Kidney (tissue), 14 donors: ENCODE data around the gene SIM2. TPM values are rescaled to one million over a fixed set of nuclear protein-coding genes. Genes with fewer than 3 reads are reported as not detected.
A peak's percentile ranks its signal among the peaks of the same experiment; 100 is the strongest.

Source experiments
- DNase-seq, 5 donors: peaks; one replicate each; pipeline ENCODE4 v3.0.0-alpha.2; 2013 to 2020
- FAIRE-seq: peaks from 2 replicates; lab custom pipeline; 2012; peaks lifted over from hg19 to GRCh38; lab: Jason Lieb, UNC
- H3K27ac ChIP-seq, 2 donors: one replicate each; pipeline ENCODE4 v1.7.0; 2013; ENCODE audit warnings: low read depth in 2 of 2, low read length in 2 of 2, inconsistent platforms in 1 of 2
- H3K27me3 ChIP-seq: one replicate; pipeline ENCODE4 v1.7.1; 2013; ENCODE audit warnings: low read length, inconsistent platforms; ENCODE audit not compliant: control insufficient read depth, insufficient read depth
- H3K36me3 ChIP-seq, 3 donors: one replicate each; pipeline versions ENCODE4 v1.7.0 to v1.7.1; 2013; ENCODE audit warnings: low read length in 3 of 3, control low read depth in 1 of 3, inconsistent platforms in 1 of 3; ENCODE audit not compliant: insufficient read depth in 3 of 3, control insufficient read depth in 2 of 3
- H3K4me1 ChIP-seq, 3 donors: one replicate each; pipeline versions ENCODE4 v1.7.0 to v1.7.1; 2013; ENCODE audit warnings: low read length in 3 of 3, inconsistent platforms in 1 of 3, low read depth in 1 of 3; ENCODE audit not compliant: control insufficient read depth in 2 of 3, insufficient read depth in 2 of 3
- H3K4me3 ChIP-seq, 3 donors: one replicate each; pipeline versions ENCODE4 v1.7.0 to v1.8.1; 2013; ENCODE audit warnings: low read length in 3 of 3, control low read depth in 1 of 3, inconsistent platforms in 1 of 3
- H3K9ac ChIP-seq, 3 donors: one replicate each; pipeline versions ENCODE4 v1.7.0 to v1.7.1; 2013; ENCODE audit warnings: low read length in 3 of 3, control low read depth in 1 of 3, inconsistent platforms in 1 of 3
- H3K9me3 ChIP-seq, 3 donors: one replicate each; pipeline versions ENCODE4 v1.7.0 to v1.7.1; 2013; ENCODE audit warnings: low read length in 3 of 3, control low read depth in 1 of 3, inconsistent platforms in 1 of 3; ENCODE audit not compliant: control insufficient read depth in 2 of 3, insufficient read depth in 1 of 3
- intact Hi-C: fragments of 100-400 bp; cut with DNase I; formaldehyde crosslinking; loops from one replicate; pipeline ENCODE4 v1.11.1; 2022
- polyA plus RNA-seq: library from polyadenylated mRNA; stranded (reverse); fragments of 350-450 nt; fragmentation: Illumina TruSeq; extraction: RNeasy Lipid Tissue Mini Kit (QIAGEN cat#74804); gene quantifications from one replicate; pipeline ENCODE4 v1.2.3, GENCODE V29; 2014; ENCODE audit warnings: low read depth, low replicate concordance; ENCODE audit not compliant: insufficient read depth
- total RNA-seq: library from RNA; stranded (reverse); fragmentation: NEBNext Ultra II Directional; extraction: Animal tissue kit (Norgen Biotek cat#: 25700); gene quantifications from one replicate; pipeline ENCODE4 v1.2.1, GENCODE V29; 2021
- TF ChIP-seq, protein P1 (sequence below): IDR thresholded peaks from 3 replicates; pipeline ENCODE4 v1.5.1; 2012; ENCODE audit warnings: mild to moderate bottlenecking, moderate library complexity, borderline replicate concordance; ENCODE audit not compliant: insufficient read depth; ENCODE audit errors: extremely low read depth
- donor health status: control.
- donor health status: control.
- donor health status: control.
- donor health status: control.
- donor health status: control.
- donor health status: DM: yes; HTN: yes; CAD: no.
- donor health status: Normal renal cell carcinoma (clear cell type).

Gene SIM2
- total and polyA plus RNA-seq, 2 donors from 2014 or later, result 6.5 to 71.3 TPM

DNA sequence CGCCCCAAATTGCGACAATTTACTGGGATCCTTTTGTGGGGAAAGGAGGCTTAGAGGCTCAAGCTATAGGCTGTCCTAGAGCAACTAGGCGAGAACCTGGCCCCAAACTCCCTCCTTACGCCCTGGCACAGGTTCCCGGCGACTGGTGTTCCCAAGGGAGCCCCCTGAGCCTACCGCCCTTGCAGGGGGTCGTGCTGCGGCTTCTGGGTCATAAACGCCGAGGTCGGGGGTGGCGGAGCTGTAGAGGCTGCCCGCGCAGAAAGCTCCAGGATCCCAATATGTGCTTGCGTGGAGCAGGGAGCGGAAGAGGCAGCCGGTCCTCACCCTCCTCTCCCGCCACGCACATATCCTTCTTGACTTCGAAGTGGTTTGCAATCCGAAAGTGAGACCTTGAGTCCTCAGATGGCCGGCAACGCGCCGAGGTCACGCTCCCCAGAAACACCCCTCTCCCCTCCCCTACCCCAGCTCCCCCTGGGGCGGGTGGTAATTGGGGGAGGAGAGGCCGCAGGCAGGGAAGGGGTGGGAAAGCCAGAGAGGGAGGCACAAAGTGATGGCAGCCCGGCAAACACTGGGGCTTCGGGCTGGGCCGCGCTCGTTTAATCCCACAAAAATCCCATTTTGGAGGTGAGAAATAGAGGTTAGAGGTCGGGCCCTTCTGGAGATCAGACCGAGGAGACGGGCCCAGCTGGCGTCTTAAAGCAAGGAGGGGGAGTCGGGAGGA lies 6.2 kb downstream of the SIM2 start:
- DNase-seq (peak in 2 of 5 donors; percentile 51 to 74), FAIRE-seq (no peak)
- no peaks in the 10 kb centered on the region for H3K9me3 ChIP-seq
- peak overlapping the region in 1 of 3 donors; percentile 51 for H3K4me3 ChIP-seq
- H3K27ac ChIP-seq, result peak overlapping the region in 1 of 2 donors; percentile 83
- TF ChIP-seq, protein P1, sequence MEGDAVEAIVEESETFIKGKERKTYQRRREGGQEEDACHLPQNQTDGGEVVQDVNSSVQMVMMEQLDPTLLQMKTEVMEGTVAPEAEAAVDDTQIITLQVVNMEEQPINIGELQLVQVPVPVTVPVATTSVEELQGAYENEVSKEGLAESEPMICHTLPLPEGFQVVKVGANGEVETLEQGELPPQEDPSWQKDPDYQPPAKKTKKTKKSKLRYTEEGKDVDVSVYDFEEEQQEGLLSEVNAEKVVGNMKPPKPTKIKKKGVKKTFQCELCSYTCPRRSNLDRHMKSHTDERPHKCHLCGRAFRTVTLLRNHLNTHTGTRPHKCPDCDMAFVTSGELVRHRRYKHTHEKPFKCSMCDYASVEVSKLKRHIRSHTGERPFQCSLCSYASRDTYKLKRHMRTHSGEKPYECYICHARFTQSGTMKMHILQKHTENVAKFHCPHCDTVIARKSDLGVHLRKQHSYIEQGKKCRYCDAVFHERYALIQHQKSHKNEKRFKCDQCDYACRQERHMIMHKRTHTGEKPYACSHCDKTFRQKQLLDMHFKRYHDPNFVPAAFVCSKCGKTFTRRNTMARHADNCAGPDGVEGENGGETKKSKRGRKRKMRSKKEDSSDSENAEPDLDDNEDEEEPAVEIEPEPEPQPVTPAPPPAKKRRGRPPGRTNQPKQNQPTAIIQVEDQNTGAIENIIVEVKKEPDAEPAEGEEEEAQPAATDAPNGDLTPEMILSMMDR, result no peak
- peaks cover 72% of the 10 kb centered on the region for H3K27me3 ChIP-seq
- intact Hi-C loops, result no loop called here
- H3K36me3 ChIP-seq, result no peaks in the 10 kb centered on the region
- peak overlapping the region in 1 of 3 donors; percentile 52 for H3K9ac ChIP-seq
- peaks cover 0 to 8% (median 0%) of the 10 kb centered on the region in 3 donors for H3K4me1 ChIP-seq

DNA sequence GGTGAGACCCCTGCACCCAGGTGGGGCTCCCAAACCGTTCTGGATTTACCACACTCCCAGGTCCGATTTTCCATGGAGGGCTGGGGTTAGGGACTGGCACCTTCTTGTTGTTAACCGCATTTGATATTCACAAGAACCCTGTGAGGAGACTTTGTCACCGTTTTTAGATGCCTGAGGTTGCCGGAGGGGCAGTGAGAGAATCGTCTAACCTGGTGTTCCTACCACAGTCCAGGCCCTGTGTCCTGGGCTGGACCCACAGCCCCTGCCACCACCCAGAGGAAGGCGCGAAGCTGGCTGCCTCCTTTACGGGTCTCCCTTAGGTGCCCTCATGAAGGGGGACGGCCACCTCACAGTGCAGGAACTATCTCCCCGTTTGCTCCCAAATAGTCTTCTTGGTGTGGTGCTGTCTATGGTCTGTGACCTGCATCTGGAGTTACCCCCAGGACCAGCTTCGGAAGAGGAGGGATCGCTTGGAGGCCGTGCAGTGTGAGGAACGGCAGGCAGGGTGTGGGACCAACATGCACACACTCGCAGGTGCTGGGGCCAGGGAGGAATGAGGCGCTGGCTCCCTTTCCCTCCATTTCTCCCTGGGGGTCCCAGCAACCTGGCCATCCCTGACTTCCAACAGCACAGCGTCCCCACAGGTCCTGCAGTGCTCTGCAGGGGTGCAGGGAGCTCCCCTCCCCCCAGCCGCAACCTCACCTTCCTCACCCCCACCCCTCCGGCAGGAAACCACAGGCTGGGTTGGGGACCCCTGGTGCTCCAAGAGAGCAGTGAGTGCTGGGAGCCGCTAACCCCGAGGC lies 7.0 kb downstream of the SIM2 start:
- Histone ChIP-seq H3K4me3 (peak overlapping the region in 1 of 3 donors; percentile 51), H3K27me3 (peaks cover 76% of the 10 kb centered on the region), H3K36me3 (no peaks in the 10 kb centered on the region), H3K4me1 (peaks cover 0 to 8% (median 0%) of the 10 kb centered on the region in 3 donors), H3K9ac (peak overlapping the region in 1 of 3 donors; percentile 52), H3K9me3 (no peaks in the 10 kb centered on the region), H3K27ac (peak overlapping the region in 1 of 2 donors; percentile 74)
- FAIRE-seq, result no peak
- intact Hi-C loops, result no loop called here
- TF ChIP-seq, protein P1, result no peak
- DNase-seq, result peak in 4 of 5 donors; percentile 48 to 76 (median 54)

DNA sequence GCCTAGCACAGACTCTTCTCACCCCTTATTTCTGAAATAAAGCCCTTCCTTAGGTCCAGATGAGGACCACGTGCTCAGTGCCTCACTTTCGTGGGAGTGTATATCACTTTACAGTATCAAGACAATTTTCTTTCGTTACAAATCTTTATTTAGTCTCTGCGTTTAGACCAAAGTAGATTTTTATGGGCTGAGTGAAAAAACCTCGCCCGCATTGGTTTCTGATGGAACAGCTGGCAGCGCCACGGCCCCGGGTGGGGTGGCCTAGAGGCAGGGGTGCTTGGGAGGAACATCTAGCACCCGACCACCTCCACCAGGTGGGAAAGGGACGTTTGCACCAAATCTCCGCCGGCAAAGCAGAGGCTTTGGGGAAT lies 7.6 kb downstream of the SIM2 start:
- FAIRE-seq (no peak), DNase-seq (no peak)
- Histone ChIP-seq H3K4me1 (peaks cover 0 to 5% (median 0%) of the 10 kb centered on the region in 3 donors), H3K36me3 (no peaks in the 10 kb centered on the region), H3K27ac (peak overlapping the region in 1 of 2 donors; percentile 74), H3K9ac (peak overlapping the region in 1 of 3 donors; percentile 52), H3K27me3 (peaks cover 81% of the 10 kb centered on the region), H3K9me3 (no peaks in the 10 kb centered on the region), H3K4me3 (peak overlapping the region in 1 of 3 donors; percentile 51)
- TF ChIP-seq, protein P1, result no peak
- intact Hi-C loops, result no loop called here
